ENCODE measurements around the gene STAT4. TPM values are rescaled to one million over a fixed set of nuclear protein-coding genes. Genes with fewer than 3 reads are reported as not detected.

STAT4 gene
- total RNA-seq, 1 experiment from 2014 or later, result 0.44 TPM

DNA sequence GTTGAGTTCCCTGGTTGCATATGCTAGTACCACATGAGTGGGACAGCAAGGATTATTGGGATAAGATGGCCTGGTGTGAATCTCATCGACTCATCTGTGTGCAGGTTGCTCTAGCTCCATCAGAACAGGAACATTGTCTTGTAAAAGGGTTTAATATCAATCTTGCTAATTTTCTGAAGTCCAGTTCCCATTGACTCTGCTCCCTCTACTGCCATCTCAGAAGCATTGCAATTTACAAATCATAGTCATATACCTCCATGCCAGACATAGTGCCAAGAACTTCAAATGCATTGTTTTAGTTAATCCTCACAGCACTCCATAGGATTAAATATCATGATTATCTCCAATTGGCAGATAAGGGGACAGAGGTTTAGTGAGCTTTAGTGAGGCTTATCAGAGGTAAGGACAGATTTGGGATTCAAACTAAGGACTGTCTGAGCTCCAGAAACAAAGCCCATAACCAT lies 4.8 kb upstream of the STAT4 start:
- TF ChIP-seq, protein P1, sequence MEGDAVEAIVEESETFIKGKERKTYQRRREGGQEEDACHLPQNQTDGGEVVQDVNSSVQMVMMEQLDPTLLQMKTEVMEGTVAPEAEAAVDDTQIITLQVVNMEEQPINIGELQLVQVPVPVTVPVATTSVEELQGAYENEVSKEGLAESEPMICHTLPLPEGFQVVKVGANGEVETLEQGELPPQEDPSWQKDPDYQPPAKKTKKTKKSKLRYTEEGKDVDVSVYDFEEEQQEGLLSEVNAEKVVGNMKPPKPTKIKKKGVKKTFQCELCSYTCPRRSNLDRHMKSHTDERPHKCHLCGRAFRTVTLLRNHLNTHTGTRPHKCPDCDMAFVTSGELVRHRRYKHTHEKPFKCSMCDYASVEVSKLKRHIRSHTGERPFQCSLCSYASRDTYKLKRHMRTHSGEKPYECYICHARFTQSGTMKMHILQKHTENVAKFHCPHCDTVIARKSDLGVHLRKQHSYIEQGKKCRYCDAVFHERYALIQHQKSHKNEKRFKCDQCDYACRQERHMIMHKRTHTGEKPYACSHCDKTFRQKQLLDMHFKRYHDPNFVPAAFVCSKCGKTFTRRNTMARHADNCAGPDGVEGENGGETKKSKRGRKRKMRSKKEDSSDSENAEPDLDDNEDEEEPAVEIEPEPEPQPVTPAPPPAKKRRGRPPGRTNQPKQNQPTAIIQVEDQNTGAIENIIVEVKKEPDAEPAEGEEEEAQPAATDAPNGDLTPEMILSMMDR (IDR thresholded peaks at IDR 0.05), result peak; percentile 27; the same call in 1 of the 2 replicates
- no peak for TF ChIP-seq CREB1 (CRISPR knock-in tag; IDR thresholded peaks at IDR 0.05)
- no peak overlapping the region for H3K4me3 Mint-ChIP-seq
- H3K27ac Mint-ChIP-seq, result no peak overlapping the region
- no peaks in the 10 kb centered on the region for H3K36me3 Mint-ChIP-seq
- ChIA-PET CTCF (interaction anchor here (0.6 to 2.7 kb wide), 5 partner anchors 9 to 107 kb away, joined by 3 to 68 read pairs (median 4); no protein-coding TSS in a partner anchor), POLR2A (no interaction called here)
- DNase-seq (ENCODE audit: low spot score), result no peak
- H3K9me3 Mint-ChIP-seq, result no peaks in the 10 kb centered on the region
- no peak for ATAC-seq
- H3K4me1 Mint-ChIP-seq, result peaks cover 5% of the 10 kb centered on the region
- H3K27me3 Mint-ChIP-seq (ENCODE audit: low read depth), result no peaks in the 10 kb centered on the region

DNA sequence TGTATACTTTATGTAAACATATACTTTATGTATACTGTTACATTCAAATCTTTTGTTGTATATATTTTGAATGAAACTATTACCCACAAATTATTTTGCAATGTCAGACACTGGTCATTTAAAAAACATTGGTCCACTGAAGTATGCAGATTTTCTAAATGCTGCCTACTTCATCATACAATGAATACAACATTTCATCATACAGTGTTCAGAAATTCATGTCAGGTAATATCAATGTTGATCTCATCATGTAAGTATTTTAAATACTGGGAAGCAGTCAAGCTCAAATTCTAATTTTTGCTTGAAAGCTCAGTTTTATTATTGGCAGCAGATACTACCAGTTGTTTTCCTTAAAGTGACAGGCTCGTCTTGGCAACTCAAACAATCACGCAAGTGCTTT lies 2.9 kb upstream of the STAT4 start:
- CTCF ChIA-PET, result no interaction called here
- H3K4me1 Mint-ChIP-seq, result peaks cover 8% of the 10 kb centered on the region

More for the DNA sequence above, 2.9 kb upstream of the STAT4 start:
- Mint-ChIP-seq H3K4me3 (no peak overlapping the region), H3K9me3 (no peaks in the 10 kb centered on the region), H3K36me3 (no peaks in the 10 kb centered on the region), H3K27me3 (ENCODE audit: low read depth) (peaks cover 17% of the 10 kb centered on the region), H3K27ac (no peak overlapping the region)
- TF ChIP-seq, protein P1 (IDR thresholded peaks at IDR 0.05), result no peak
- TF ChIP-seq ZNF281 (CRISPR knock-in tag; IDR thresholded peaks at IDR 0.05) (no peak), ATF6 (CRISPR knock-in tag; IDR thresholded peaks at IDR 0.05) (no peak), CBFB (CRISPR knock-in tag; IDR thresholded peaks at IDR 0.05; ENCODE audit: low read depth) (no peak), ZNF512 (CRISPR knock-in tag; IDR thresholded peaks at IDR 0.05; ENCODE audit: borderline replicate concordance) (no peak), SOX15 (CRISPR knock-in tag; IDR thresholded peaks at IDR 0.05) (no peak), SMAD4 (CRISPR knock-in tag; IDR thresholded peaks at IDR 0.05) (no peak), ZSCAN18 (CRISPR knock-in tag; IDR thresholded peaks at IDR 0.05) (no peak), OVOL2 (CRISPR knock-in tag; IDR thresholded peaks at IDR 0.05; ENCODE audit: borderline replicate concordance) (no peak), NR1H2 (CRISPR knock-in tag; IDR thresholded peaks at IDR 0.05) (no peak), ZNF671 (CRISPR knock-in tag; IDR thresholded peaks at IDR 0.05) (no peak), ESRRA (CRISPR knock-in tag; IDR thresholded peaks at IDR 0.05; ENCODE audit: borderline replicate concordance) (no peak), EMX1 (CRISPR knock-in tag; IDR thresholded peaks at IDR 0.05) (no peak)
- TF ChIP-seq, protein P2, sequence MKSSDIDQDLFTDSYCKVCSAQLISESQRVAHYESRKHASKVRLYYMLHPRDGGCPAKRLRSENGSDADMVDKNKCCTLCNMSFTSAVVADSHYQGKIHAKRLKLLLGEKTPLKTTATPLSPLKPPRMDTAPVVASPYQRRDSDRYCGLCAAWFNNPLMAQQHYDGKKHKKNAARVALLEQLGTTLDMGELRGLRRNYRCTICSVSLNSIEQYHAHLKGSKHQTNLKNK (CRISPR knock-in tag; IDR thresholded peaks at IDR 0.05), result no peak
- TF ChIP-seq, protein P3, sequence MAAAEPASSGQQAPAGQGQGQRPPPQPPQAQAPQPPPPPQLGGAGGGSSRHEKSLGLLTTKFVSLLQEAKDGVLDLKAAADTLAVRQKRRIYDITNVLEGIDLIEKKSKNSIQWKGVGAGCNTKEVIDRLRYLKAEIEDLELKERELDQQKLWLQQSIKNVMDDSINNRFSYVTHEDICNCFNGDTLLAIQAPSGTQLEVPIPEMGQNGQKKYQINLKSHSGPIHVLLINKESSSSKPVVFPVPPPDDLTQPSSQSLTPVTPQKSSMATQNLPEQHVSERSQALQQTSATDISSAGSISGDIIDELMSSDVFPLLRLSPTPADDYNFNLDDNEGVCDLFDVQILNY (CRISPR knock-in tag; IDR thresholded peaks at IDR 0.05), result no peak
- TF ChIP-seq, protein P4, sequence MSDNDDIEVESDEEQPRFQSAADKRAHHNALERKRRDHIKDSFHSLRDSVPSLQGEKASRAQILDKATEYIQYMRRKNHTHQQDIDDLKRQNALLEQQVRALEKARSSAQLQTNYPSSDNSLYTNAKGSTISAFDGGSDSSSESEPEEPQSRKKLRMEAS (CRISPR knock-in tag; IDR thresholded peaks at IDR 0.05), result no peak
- POLR2A ChIA-PET, result no interaction called here
- ATAC-seq (no peak), DNase-seq (ENCODE audit: low spot score) (no peak)
